Subcutaneous abdominal adipose tissue (tissue), 5 donors: ENCODE measurements around the gene LCE3A.
"Not testable (repeated sequence)": the region's sequence is repeated elsewhere in the genome, so short reads cannot be mapped to it uniquely, and the experiment has no call there.

Experiments
- H3K27ac ChIP-seq: one replicate; pipeline ENCODE4 v1.7.0; 2013; ENCODE audit warnings: low read depth, mild to moderate bottlenecking, inconsistent platforms, low read length, moderate library complexity
- H3K27me3 ChIP-seq, 5 donors: one replicate each; pipeline ENCODE4 v1.7.0; 2013; ENCODE audit warnings: low read length in 5 of 5, inconsistent platforms in 1 of 5; ENCODE audit not compliant: control insufficient read depth in 5 of 5, insufficient read depth in 4 of 5
- H3K36me3 ChIP-seq, 5 donors: one replicate each; pipeline ENCODE4 v1.7.0; 2013; ENCODE audit warnings: low read length in 5 of 5; ENCODE audit not compliant: control insufficient read depth in 5 of 5, insufficient read depth in 5 of 5
- H3K4me1 ChIP-seq, 5 donors: one replicate each; pipeline ENCODE4 v1.7.0; 2013; ENCODE audit warnings: low read length in 5 of 5, mild to moderate bottlenecking in 3 of 5, moderate library complexity in 1 of 5; ENCODE audit not compliant: control insufficient read depth in 5 of 5, insufficient read depth in 5 of 5
- H3K4me3 ChIP-seq, 5 donors: one replicate each; pipeline ENCODE4 v1.7.0; 2013; ENCODE audit warnings: low read length in 5 of 5, low read depth in 1 of 5
- H3K9ac ChIP-seq, 5 donors: one replicate each; pipeline ENCODE4 v1.7.0; 2013; ENCODE audit warnings: low read length in 5 of 5, mild to moderate bottlenecking in 4 of 5, moderate library complexity in 3 of 5
- H3K9me3 ChIP-seq, 5 donors: one replicate each; pipeline ENCODE4 v1.7.0; 2013; ENCODE audit warnings: low read length in 5 of 5; ENCODE audit not compliant: control insufficient read depth in 5 of 5
- donor health status: healthy.
- donor health status: healthy.
- donor health status: healthy.
- donor health status: healthy.
- donor health status: healthy.

LCE3A gene

GRCh38 chr1:152582647-152583046 lies 40.3 kb downstream of the LCE3A start:
- Histone ChIP-seq H3K27me3 (no peaks in the 10 kb centered on the region), H3K9ac (no peak overlapping the region), H3K4me1 (peaks cover 0 to 3% (median 0%) of the 10 kb centered on the region in 5 donors), H3K9me3 (no peaks in the 10 kb centered on the region), H3K36me3 (no peaks in the 10 kb centered on the region), H3K4me3 (no peak overlapping the region), H3K27ac (no peak overlapping the region)

- Histone ChIP-seq H3K4me3 (no peak within 1 kb of the TSS), H3K27me3 (no peaks in the 10 kb centered on the region), H3K9me3 (no peaks in the 10 kb centered on the region), H3K4me1 (peaks cover 0 to 3% (median 0%) of the 10 kb centered on the region in 5 donors), H3K36me3 (no peaks in the 10 kb centered on the region), H3K9ac (no peak within 1 kb of the TSS), H3K27ac (no peak within 1 kb of the TSS)
Observed at GRCh38 chr1:152580433-152580832, 42.5 kb downstream of the LCE3A start, which contains the start of gene LCE3D. Gene LCE3D, minus strand, starts transcription at chr1:152580516. Its CDS starts 580 bp downstream, at chr1:152579936.

DNA sequence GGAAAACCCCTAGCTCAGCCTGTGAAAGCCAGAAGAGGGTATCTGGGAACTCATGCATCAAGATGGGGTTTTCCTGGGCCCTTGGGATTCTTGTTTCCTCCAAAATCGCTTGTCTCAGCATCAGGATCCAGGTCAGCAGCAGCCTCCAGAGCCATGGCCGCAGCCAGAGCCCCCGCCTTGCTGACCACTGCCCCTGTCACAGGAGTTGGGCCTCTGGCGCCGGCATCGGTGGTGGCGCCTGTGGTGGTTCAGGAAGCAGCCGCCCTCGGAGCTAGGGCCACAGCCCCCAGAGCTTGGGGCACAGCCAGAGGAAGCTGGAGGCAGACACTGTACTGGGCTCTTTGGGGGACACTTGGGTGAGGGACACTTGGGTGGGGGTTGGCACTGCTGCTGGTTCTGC lies 43.4 kb downstream of the LCE3A start:
- not testable (repeated sequence) for H3K4me1 ChIP-seq, H3K36me3 ChIP-seq, H3K9ac ChIP-seq, H3K27me3 ChIP-seq, H3K27ac ChIP-seq, H3K4me3 ChIP-seq, H3K9me3 ChIP-seq

GRCh38 chr1:152577168-152577567 lies 45.7 kb downstream of the LCE3A start:
- Histone ChIP-seq H3K27ac (no peak overlapping the region), H3K9ac (no peak overlapping the region), H3K4me3 (no peak overlapping the region), H3K4me1 (no peaks in the 10 kb centered on the region), H3K36me3 (no peaks in the 10 kb centered on the region), H3K27me3 (no peaks in the 10 kb centered on the region), H3K9me3 (no peaks in the 10 kb centered on the region)
